ENCODE results near the gene MSH5. TPM values are rescaled to one million over a fixed set of nuclear protein-coding genes. Genes with fewer than 3 reads are reported as not detected.
A peak's percentile ranks its signal among the peaks of the same experiment; 100 is the strongest.

MSH5 gene
- 10 to 100 TPM in 1 of 2 donors, 1 to 10 TPM in 1; 6.7 to 12.9 TPM for total RNA-seq

DNA sequence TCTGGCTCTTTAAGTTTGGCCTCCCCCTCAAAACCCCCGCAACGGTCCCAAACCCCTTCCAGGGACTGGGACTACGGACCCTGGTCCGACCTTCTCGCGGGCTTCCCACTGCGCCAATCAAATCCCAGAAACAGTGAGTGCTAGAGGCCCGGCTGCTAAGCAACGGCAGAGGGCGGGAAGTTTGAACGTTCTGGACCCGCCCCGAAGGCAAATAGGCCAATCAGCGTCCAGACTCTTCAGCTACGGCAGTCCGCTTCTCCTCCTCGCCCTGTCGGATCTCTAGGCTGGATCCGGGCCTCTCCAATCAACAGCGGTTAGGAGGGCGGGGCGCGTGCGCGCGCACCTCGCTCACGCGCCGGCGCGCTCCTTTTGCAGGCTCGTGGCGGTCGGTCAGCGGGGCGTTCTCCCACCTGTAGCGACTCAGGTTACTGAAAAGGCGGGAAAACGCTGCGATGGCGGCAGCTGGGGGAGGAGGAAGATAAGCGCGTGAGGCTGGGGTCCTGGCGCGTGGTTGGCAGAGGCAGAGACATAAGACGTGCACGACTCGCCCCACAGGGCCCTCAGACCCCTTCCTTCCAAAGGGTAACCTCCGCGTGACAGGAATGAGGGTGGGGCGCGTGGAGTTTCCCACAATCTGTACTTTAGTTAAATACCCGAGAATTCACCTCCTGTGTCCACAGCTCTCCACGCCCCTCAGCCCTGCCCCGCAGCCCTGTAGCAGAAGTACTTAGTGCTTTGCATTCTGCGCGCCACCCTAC, at the start of gene MSH5:
Gene MSH5, plus strand, starts transcription at position 367 of the 758 bp plus-strand sequence. CDS start 462 bp downstream, outside the sequence.
- DNase-seq = peak; percentile 98 to 99 (median 99)
- H3K4me3 ChIP-seq = peak within 1 kb of the TSS; percentile 26 to 62
- peak within 1 kb of the TSS; percentile 35 to 91 (median 88) for H3K27ac ChIP-seq
- intact Hi-C loops (cut with DNase I) = no loop called here
- no peaks in the 10 kb centered on the region for H3K9me3 ChIP-seq
- no peaks in the 10 kb centered on the region for H3K27me3 ChIP-seq
- peaks cover 45% of the 10 kb centered on the region for H3K4me1 ChIP-seq
- ATAC-seq = peak; percentile 94
- H3K36me3 ChIP-seq (replicated peaks in 1 of 2; ENCODE audit: insufficient read depth in 1 of 2, low read depth in 2 of 2) = no peaks in the 10 kb centered on the region
- 0% methylated on average over 13 to 58 of the region's 58 CpGs for WGBS, 2 donors
- peak in 2 of 3 donors; percentile 58 to 67 for TF ChIP-seq POLR2A (IDR thresholded peaks at IDR 0.05)
- TF ChIP-seq, protein P1, sequence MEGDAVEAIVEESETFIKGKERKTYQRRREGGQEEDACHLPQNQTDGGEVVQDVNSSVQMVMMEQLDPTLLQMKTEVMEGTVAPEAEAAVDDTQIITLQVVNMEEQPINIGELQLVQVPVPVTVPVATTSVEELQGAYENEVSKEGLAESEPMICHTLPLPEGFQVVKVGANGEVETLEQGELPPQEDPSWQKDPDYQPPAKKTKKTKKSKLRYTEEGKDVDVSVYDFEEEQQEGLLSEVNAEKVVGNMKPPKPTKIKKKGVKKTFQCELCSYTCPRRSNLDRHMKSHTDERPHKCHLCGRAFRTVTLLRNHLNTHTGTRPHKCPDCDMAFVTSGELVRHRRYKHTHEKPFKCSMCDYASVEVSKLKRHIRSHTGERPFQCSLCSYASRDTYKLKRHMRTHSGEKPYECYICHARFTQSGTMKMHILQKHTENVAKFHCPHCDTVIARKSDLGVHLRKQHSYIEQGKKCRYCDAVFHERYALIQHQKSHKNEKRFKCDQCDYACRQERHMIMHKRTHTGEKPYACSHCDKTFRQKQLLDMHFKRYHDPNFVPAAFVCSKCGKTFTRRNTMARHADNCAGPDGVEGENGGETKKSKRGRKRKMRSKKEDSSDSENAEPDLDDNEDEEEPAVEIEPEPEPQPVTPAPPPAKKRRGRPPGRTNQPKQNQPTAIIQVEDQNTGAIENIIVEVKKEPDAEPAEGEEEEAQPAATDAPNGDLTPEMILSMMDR (IDR thresholded peaks at IDR 0.05) = no peak

DNA sequence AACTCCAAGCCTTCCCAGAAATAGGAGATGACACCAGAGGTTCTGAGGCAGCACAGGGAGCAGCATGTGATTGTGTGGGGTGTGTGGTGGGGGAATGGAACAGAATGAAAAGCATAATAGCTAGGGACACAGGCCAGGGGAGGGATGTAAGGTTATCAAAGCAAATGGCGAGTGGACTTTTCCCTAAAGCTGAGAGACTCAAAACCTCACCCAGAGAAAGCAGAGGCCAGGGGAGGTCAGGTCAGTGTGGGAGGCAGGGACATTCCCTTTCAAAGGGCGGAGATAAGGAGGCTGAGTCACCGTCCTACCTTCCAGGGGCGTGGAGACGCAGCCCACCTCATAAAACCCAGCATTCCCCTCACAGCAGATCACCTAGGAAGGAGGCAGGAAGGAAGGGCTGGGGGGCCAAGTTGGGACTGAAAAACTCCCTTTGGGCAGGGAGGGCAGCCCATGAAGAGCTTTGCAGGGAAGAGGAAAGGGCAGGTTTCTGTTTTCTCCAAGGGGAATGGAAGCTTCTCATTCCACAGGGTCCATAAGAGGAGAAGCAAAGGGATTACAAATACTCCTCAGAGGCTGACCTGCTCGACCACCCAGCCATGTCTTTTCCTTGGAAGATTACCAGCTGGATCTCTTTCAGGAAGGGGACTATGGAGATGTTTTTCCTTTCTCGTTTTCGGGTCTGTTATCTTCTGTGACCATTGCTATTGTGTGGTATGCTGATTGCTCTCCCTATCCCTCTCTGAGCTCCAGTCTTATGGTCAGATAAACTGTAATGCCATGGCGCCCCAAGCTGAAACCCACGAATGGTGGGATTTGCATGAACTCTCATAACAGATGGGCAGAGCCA, 49.4 kb upstream of the MSH5 start:
- no peak overlapping the region for H3K4me3 ChIP-seq
- no peak overlapping the region for H3K27ac ChIP-seq
- H3K4me1 ChIP-seq = no peaks in the 10 kb centered on the region
- intact Hi-C loops (cut with DNase I) = no loop called here
- H3K27me3 ChIP-seq = no peaks in the 10 kb centered on the region
- no peak for ATAC-seq
- no peak for TF ChIP-seq POLR2A (IDR thresholded peaks at IDR 0.05)
- TF ChIP-seq, protein P1 (IDR thresholded peaks at IDR 0.05) = no peak
- 73 to 76% methylated on average over 10 of the region's 10 CpGs for WGBS, 2 donors
- DNase-seq = no peak
- H3K36me3 ChIP-seq (replicated peaks in 1 of 2; ENCODE audit: insufficient read depth in 1 of 2, low read depth in 2 of 2) = peaks cover 0 to 15% of the 10 kb centered on the region in 2 donors
- no peaks in the 10 kb centered on the region for H3K9me3 ChIP-seq

DNA sequence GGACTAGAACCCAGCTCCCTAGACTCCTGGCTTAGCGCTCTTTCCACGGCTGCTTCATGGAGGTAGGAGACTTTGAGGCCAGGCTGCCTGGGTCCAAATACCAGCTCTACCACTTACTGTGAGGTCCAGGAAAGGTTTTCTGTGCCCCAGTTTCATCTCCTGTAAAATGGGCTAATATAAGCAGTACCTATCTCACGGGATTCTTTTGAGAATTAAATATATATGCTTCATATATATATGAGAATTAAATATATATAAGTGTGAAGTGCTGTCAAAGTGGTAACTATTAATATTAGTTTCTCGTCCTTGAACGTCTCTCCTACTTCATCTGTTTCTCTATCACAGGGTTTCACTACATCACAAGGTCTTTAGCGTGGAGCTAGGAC, 48.7 kb upstream of the MSH5 start:
- no peaks in the 10 kb centered on the region for H3K9me3 ChIP-seq
- peaks cover 0 to 15% of the 10 kb centered on the region in 2 donors for H3K36me3 ChIP-seq (replicated peaks in 1 of 2; ENCODE audit: insufficient read depth in 1 of 2, low read depth in 2 of 2)
- 86 to 90% methylated on average over 6 of the region's 6 CpGs for WGBS, 2 donors
- no peak for DNase-seq
- H3K4me1 ChIP-seq = no peaks in the 10 kb centered on the region
- H3K4me3 ChIP-seq = no peak overlapping the region
- ATAC-seq = no peak
- no peaks in the 10 kb centered on the region for H3K27me3 ChIP-seq
- H3K27ac ChIP-seq = no peak overlapping the region
- TF ChIP-seq POLR2A (IDR thresholded peaks at IDR 0.05) = no peak
- TF ChIP-seq, protein P1 (IDR thresholded peaks at IDR 0.05) = no peak
- intact Hi-C loops (cut with DNase I) = no loop called here

DNA sequence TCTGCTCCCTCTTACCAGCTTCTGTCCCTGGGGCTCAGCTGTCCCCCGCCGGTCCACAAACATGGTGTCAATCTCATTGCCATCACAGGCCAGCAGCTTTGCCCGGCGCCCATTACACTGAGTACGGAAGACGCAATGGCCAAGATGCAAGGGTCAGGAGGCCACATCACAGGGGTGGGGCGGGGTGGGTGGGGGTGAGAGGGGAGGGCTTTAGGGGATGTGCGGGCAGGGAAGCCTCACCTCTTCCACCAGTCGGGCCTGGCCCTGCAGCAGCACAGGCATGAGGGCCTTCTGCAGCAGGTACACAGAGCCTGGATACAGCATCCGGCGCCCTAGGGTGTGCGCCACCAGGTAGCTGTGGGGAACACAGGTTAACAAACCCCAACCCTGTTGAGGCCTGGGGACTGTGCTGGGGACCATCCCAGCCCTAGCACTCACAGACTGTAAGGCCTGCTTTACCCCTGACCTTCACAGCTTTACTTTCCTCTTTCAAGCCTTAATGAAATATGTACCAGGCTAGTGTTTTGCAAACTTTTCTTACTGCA, 48.2 kb upstream of the MSH5 start:
- no peak overlapping the region for H3K4me3 ChIP-seq
- intact Hi-C loops (cut with DNase I) = no loop called here
- no peaks in the 10 kb centered on the region for H3K27me3 ChIP-seq
- peaks cover 0 to 15% of the 10 kb centered on the region in 2 donors for H3K36me3 ChIP-seq (replicated peaks in 1 of 2; ENCODE audit: insufficient read depth in 1 of 2, low read depth in 2 of 2)
- 98 to 100% methylated on average over 6 to 12 of the region's 12 CpGs for WGBS, 2 donors
- H3K4me1 ChIP-seq = no peaks in the 10 kb centered on the region
- DNase-seq (no peak), ATAC-seq (no peak)
- H3K27ac ChIP-seq = no peak overlapping the region
- H3K9me3 ChIP-seq = no peaks in the 10 kb centered on the region
- no peak for TF ChIP-seq POLR2A (IDR thresholded peaks at IDR 0.05)
- TF ChIP-seq, protein P1 (IDR thresholded peaks at IDR 0.05) = no peak
